ENCODE data around the gene SELENBP1. TPM values are rescaled to one million over a fixed set of nuclear protein-coding genes. Genes with fewer than 3 reads are reported as not detected.

The SELENBP1 gene
- total RNA-seq, 4 donors from 2014 or later, result 38.2 to 108 (median 61.6) TPM

- Histone ChIP-seq H3K4me1 (no peaks in the 10 kb centered on the region), H3K4me3 (no peak overlapping the region), H3K36me3 (no peaks in the 10 kb centered on the region), H3K9me3 (no peaks in the 10 kb centered on the region), H3K27ac (no peak overlapping the region), H3K27me3 (no peaks in the 10 kb centered on the region)
- intact Hi-C loops (cut with DNase I; ENCODE audit: low total_unique reads), result loop anchor here (10.0 kb wide), 1 partner anchor 64 kb away; the partner anchor contains the start of gene RFX5
- TF ChIP-seq POLR2A (IDR thresholded peaks at IDR 0.05) (no peak), CTCF (IDR thresholded peaks at IDR 0.05) (no peak)
- DNase-seq, result no peak
Observed at GRCh38 chr1:151408891-151409290, 36.4 kb upstream of the SELENBP1 start.

- H3K36me3 ChIP-seq, result no peaks in the 10 kb centered on the region
- H3K27ac ChIP-seq, result no peak overlapping the region
- TF ChIP-seq CTCF (IDR thresholded peaks at IDR 0.05) (no peak), POLR2A (IDR thresholded peaks at IDR 0.05) (no peak)
- no peaks in the 10 kb centered on the region for H3K9me3 ChIP-seq
- H3K4me3 ChIP-seq, result no peak overlapping the region
- intact Hi-C loops (cut with DNase I; ENCODE audit: low total_unique reads), result loop anchor here (10.0 kb wide), 1 partner anchor 63 kb away; the partner anchor contains the start of gene RFX5
- H3K27me3 ChIP-seq, result no peaks in the 10 kb centered on the region
- DNase-seq, result no peak
- no peaks in the 10 kb centered on the region for H3K4me1 ChIP-seq
Observed at GRCh38 chr1:151407304-151407703, 34.8 kb upstream of the SELENBP1 start.

- H3K36me3 ChIP-seq, result no peaks in the 10 kb centered on the region
- no peak for DNase-seq
- no peaks in the 10 kb centered on the region for H3K27me3 ChIP-seq
- H3K4me3 ChIP-seq, result no peak overlapping the region
- H3K9me3 ChIP-seq, result no peaks in the 10 kb centered on the region
- intact Hi-C loops (cut with DNase I; ENCODE audit: low total_unique reads), result loop anchor here (10.0 kb wide), 1 partner anchor 61 kb away; the partner anchor contains the start of gene RFX5
- no peak overlapping the region for H3K27ac ChIP-seq
- no peaks in the 10 kb centered on the region for H3K4me1 ChIP-seq
- TF ChIP-seq CTCF (IDR thresholded peaks at IDR 0.05), result no peak
- no peak for TF ChIP-seq POLR2A (IDR thresholded peaks at IDR 0.05)
Observed at GRCh38 chr1:151406176-151406575, 33.7 kb upstream of the SELENBP1 start.

GRCh38 chr1:151405187-151405951 is 32.9 kb upstream of the SELENBP1 start:
- Histone ChIP-seq H3K36me3 (no peaks in the 10 kb centered on the region), H3K27ac (no peak overlapping the region)
- intact Hi-C loops (cut with DNase I; ENCODE audit: low total_unique reads), result loop anchor here (10.0 kb wide), 1 partner anchor 61 kb away; the partner anchor contains the start of gene RFX5

More at GRCh38 chr1:151405187-151405951, 32.9 kb upstream of the SELENBP1 start:
- TF ChIP-seq CTCF (IDR thresholded peaks at IDR 0.05) (no peak), POLR2A (IDR thresholded peaks at IDR 0.05) (no peak)
- no peaks in the 10 kb centered on the region for H3K27me3 ChIP-seq
- H3K4me1 ChIP-seq, result peaks cover 0 to 5% of the 10 kb centered on the region in 2 donors
- DNase-seq, result no peak
- no peak overlapping the region for H3K4me3 ChIP-seq
- no peaks in the 10 kb centered on the region for H3K9me3 ChIP-seq
